ENCODE data around the gene SDCCAG8.

Gene SDCCAG8

GRCh38 chr1:243465738-243466137, 209.9 kb downstream of the SDCCAG8 start:
- no peak for DNase-seq

GRCh38 chr1:243469497-243469896, 213.7 kb downstream of the SDCCAG8 start:
- no peak for DNase-seq

GRCh38 chr1:243470502-243470901, 214.7 kb downstream of the SDCCAG8 start:
- no peak for DNase-seq

- no peak for DNase-seq
Measured at GRCh38 chr1:243471026-243471685, 215.3 kb downstream of the SDCCAG8 start.

GRCh38 chr1:243471754-243472745, 216.2 kb downstream of the SDCCAG8 start:
- DNase-seq, result no peak

GRCh38 chr1:243473227-243474135, 217.6 kb downstream of the SDCCAG8 start:
- DNase-seq, result no peak

GRCh38 chr1:243474136-243474881, 218.5 kb downstream of the SDCCAG8 start:
- no peak for DNase-seq

GRCh38 chr1:243474906-243475305, 219.1 kb downstream of the SDCCAG8 start:
- no peak for DNase-seq

GRCh38 chr1:243475966-243476365, 220.1 kb downstream of the SDCCAG8 start:
- no peak for DNase-seq

- DNase-seq, result no peak
Measured at GRCh38 chr1:243477731-243478290, 222.0 kb downstream of the SDCCAG8 start.

GRCh38 chr1:243481101-243481500, 225.3 kb downstream of the SDCCAG8 start:
- no peak for DNase-seq

- DNase-seq, result no peak
Measured at GRCh38 chr1:243482141-243483022, 226.5 kb downstream of the SDCCAG8 start.

GRCh38 chr1:243483071-243483771, 227.4 kb downstream of the SDCCAG8 start:
- no peak for DNase-seq

GRCh38 chr1:243483952-243484351, 228.1 kb downstream of the SDCCAG8 start:
- no peak for DNase-seq

- DNase-seq, result no peak
Measured at GRCh38 chr1:243487036-243487648, 231.3 kb downstream of the SDCCAG8 start.

GRCh38 chr1:243487649-243488227, 231.9 kb downstream of the SDCCAG8 start:
- DNase-seq, result no peak

GRCh38 chr1:243488459-243489157, 232.8 kb downstream of the SDCCAG8 start:
- DNase-seq, result no peak

GRCh38 chr1:243489158-243489527, 233.3 kb downstream of the SDCCAG8 start:
- DNase-seq, result no peak

Measured in right hindlimb (tissue), 1 donor.